K562 (cell line): ENCODE results near the gene TAF8. TPM values are rescaled to one million over a fixed set of nuclear protein-coding genes. Genes with fewer than 3 reads are reported as not detected.

Source experiments
- CLOCK ChIP-seq: fragments of 250-450 bp; sonication (Bioruptor Pico); IDR thresholded peaks from 2 replicates; pipeline ENCODE4 v1.4.0; 2020; ENCODE audit warnings: mild to moderate bottlenecking, moderate library complexity, borderline replicate concordance
- DNMT1 ChIP-seq: fragments of 450-650 bp; IDR thresholded peaks from 2 replicates; pipeline ENCODE4 v1.6.1; 2016; ENCODE audit warnings: antibody characterized with exemption, mild to moderate bottlenecking
- IFI16 ChIP-seq: fragments of 250-450 bp; sonication (Bioruptor Pico); IDR thresholded peaks from 2 replicates; pipeline ENCODE4 v2.1.2; 2022; ENCODE audit warnings: mild to moderate bottlenecking, inconsistent platforms
- KDM1A ChIP-seq, 2 experiments: fragments of 450-650 bp; IDR thresholded peaks; 2 replicates each; pipeline ENCODE4 v1.6.1; 2016; ENCODE audit warnings: mild to moderate bottlenecking in 2 of 2
- MCM2 ChIP-seq: fragments of 450-650 bp; IDR thresholded peaks from 2 replicates; pipeline ENCODE4 v1.6.1; 2017; ENCODE audit warnings: low read depth, mild to moderate bottlenecking
- MTA1 ChIP-seq: fragments of 450-650 bp; IDR thresholded peaks from 2 replicates; pipeline ENCODE4 v1.6.1; 2017; ENCODE audit warnings: borderline replicate concordance
- NR2C2 ChIP-seq, 2 experiments: fragments of 200-800 bp in 1 of 2; sonication (Bioruptor generic) in 1 of 2; sonication (generic) in 1 of 2; formaldehyde crosslinking in 1 of 2; IDR thresholded peaks; 2 replicates each; pipeline versions ENCODE4 v1.6.1 to v1.8.0; 2016 to 2022; ENCODE audit warnings: mild to moderate bottlenecking in 1 of 2, missing compliant biosample characterization in 1 of 2, missing genetic modification characterization in 1 of 2, missing genetic modification reagents in 1 of 2
- POLR2A ChIP-seq: fragments of 450-650 bp; conservative IDR thresholded peaks from 2 replicates; pipeline ENCODE4 v1.6.1; 2016
- RAD51 ChIP-seq: fragments of 450-650 bp; IDR thresholded peaks from 2 replicates; pipeline ENCODE4 v1.7.1; 2016; ENCODE audit warnings: low read depth, mild to moderate bottlenecking, borderline replicate concordance
- RBM39 ChIP-seq: fragments of 200-400 bp; formaldehyde crosslinking; optimal IDR thresholded peaks from 2 replicates; pipeline ENCODE3; 2018; ENCODE audit warnings: low read depth, low read length
- RCOR1 ChIP-seq, 2 experiments: IDR thresholded peaks; 2 replicates each; pipeline ENCODE4 v1.6.1; 2012; ENCODE audit warnings: low read depth in 2 of 2, low read length in 2 of 2, borderline replicate concordance in 1 of 2, improper control_type of control experiment in 1 of 2
- TCF3 ChIP-seq: sonication (generic); formaldehyde crosslinking; IDR thresholded peaks from 2 replicates; pipeline ENCODE4 v1.4.0; 2020; ENCODE audit warnings: mild to moderate bottlenecking, missing genetic modification reagents
- TRIM28 ChIP-seq: fragments of 450-650 bp; IDR thresholded peaks from 2 replicates; pipeline ENCODE4 v1.6.1; 2017
- ZBTB12 ChIP-seq: fragments of 250-450 bp; sonication (Bioruptor Pico); IDR thresholded peaks from 2 replicates; pipeline ENCODE4 v1.4.0; 2020
- ZBTB43 ChIP-seq: sonication (generic); formaldehyde crosslinking; IDR thresholded peaks from 2 replicates; pipeline ENCODE4 v1.8.0; 2023; ENCODE audit warnings: mild to moderate bottlenecking, missing genetic modification reagents
- ZNF134 ChIP-seq: fragments of 250-450 bp; sonication (Bioruptor Pico); conservative IDR thresholded peaks from 2 replicates; pipeline ENCODE4 v1.4.0; 2020
- ZNF175 ChIP-seq: fragments of 200-800 bp; sonication (Bioruptor generic); IDR thresholded peaks from 2 replicates; pipeline ENCODE4 v1.6.1; 2016; ENCODE audit warnings: low read depth, mild to moderate bottlenecking, missing genetic modification characterization, missing compliant biosample characterization
- ZNF3 ChIP-seq: fragments of 250-450 bp; sonication (Bioruptor Pico); IDR thresholded peaks from 2 replicates; pipeline ENCODE4 v1.5.0; 2021; ENCODE audit warnings: mild to moderate bottlenecking, moderate library complexity
- ZNF740 ChIP-seq, 3 experiments: fragments of 200-800 bp in 1 of 3; sonication (Bioruptor generic) in 1 of 3; sonication (generic) in 1 of 3; formaldehyde crosslinking in 1 of 3; IDR thresholded peaks; 2 replicates each; pipeline versions ENCODE4 v1.6.1 to v1.8.0; 2016 to 2022; ENCODE audit warnings: mild to moderate bottlenecking in 2 of 3, missing compliant biosample characterization in 2 of 3, missing genetic modification characterization in 2 of 3, missing genetic modification reagents in 1 of 3
- polyA plus RNA-seq, 8 experiments: library from polyadenylated mRNA; depleted of rRNA in 4 of 8; stranded (reverse) in 5 of 8; unstranded in 3 of 8; fragments of >200 nt; fragmentation: Nextera tagmentation in 2 of 8; fragmentation: Illumina TruSeq in 1 of 8; extraction: Ambion mirVana in 2 of 8; extraction: Trizol in 1 of 8; gene quantifications; 2 replicates each; pipeline versions ENCODE4 v1.2.1 to v1.2.3, GENCODE V29; 2011 to 2014; ENCODE audit warnings: inconsistent platforms in 1 of 8, missing spikeins in 1 of 8
- total RNA-seq, 7 experiments: library from RNA; depleted of rRNA in 6 of 7; stranded (reverse); fragments of >200 nt in 6 of 7; fragmentation: Illumina TruSeq in 2 of 7; extraction: Trizol in 2 of 7; gene quantifications; 2 replicates each; pipeline versions ENCODE4 v1.2.1 to v1.2.3, GENCODE V29; 2011 to 2021; ENCODE audit warnings: low replicate concordance in 1 of 7

Gene TAF8
- total and polyA plus RNA-seq, 9 of the 15 experiments (the other 6 are each of a cell fraction or from before 2014, with no cell fraction given) = 29.4 to 84.0 (median 52.6) TPM

- peak; percentile 94 for TF ChIP-seq ZNF175 (CRISPR knock-in tag)
- 0 out of 2 replicates have a peak, but pooled peaks have one; percentile 71 for TF ChIP-seq DNMT1
- no peak for TF ChIP-seq RAD51
- TF ChIP-seq MTA1 = peak; percentile 78; the same call in 1 of the 2 replicates
- TF ChIP-seq TCF3 (CRISPR knock-in tag) = peak; percentile 94
- peak; percentile 61; the same call in 1 of the 2 replicates for TF ChIP-seq ZNF134 (CRISPR knock-in tag)
- peak; percentile 73 to 97; a peak in 3 of 4 replicates for TF ChIP-seq RCOR1 (IDR thresholded peaks at IDR 0.05; ENCODE audit: borderline replicate concordance in 1 of 2, low read depth in 2 of 2, low read length in 2 of 2)
- TF ChIP-seq ZBTB43 (CRISPR knock-in tag) = peak; percentile 51; the same call in 1 of the 2 replicates
- TF ChIP-seq RBM39 = peak; percentile 58
- TF ChIP-seq ZNF3 = no peak
- no peak for TF ChIP-seq ZNF740 (CRISPR knock-in tag; IDR thresholded peaks at IDR 0.05)
- peak in 1 of 2 experiments; percentile 45; a peak in 1 of 4 replicates for TF ChIP-seq ZNF740 (tag; IDR thresholded peaks at IDR 0.05)
- TF ChIP-seq MCM2 = no peak
- TF ChIP-seq KDM1A (IDR thresholded peaks at IDR 0.05) = peak; percentile 76 to 87
- TF ChIP-seq NR2C2 (CRISPR knock-in tag; IDR thresholded peaks at IDR 0.05) = peak; percentile 80
- no peak for TF ChIP-seq NR2C2 (tag; IDR thresholded peaks at IDR 0.05)
- peak; percentile 41 for TF ChIP-seq ZBTB12 (CRISPR knock-in tag)
- peak; percentile 90 for TF ChIP-seq POLR2A
- TF ChIP-seq CLOCK (CRISPR knock-in tag) = peak; percentile 66; the same call in 1 of the 2 replicates
- peak; percentile 37; the same call in 1 of the 2 replicates for TF ChIP-seq TRIM28
- TF ChIP-seq IFI16 (CRISPR knock-in tag) = peak; percentile 76
Observed at GRCh38 chr6:42028234-42029061, 21.9 kb upstream of the TAF8 start (continued).
